Neural cell (in vitro differentiated cells): Measurements from ENCODE around the gene TRIM2.

Experiments used
- EP300 ChIP-seq: fragments of 450-650 bp; conservative IDR thresholded peaks from 2 replicates; pipeline ENCODE4 v1.6.1; 2014; ENCODE audit warnings: antibody characterized with exemption, mild to moderate bottlenecking, moderate library complexity; ENCODE audit not compliant: poor library complexity, severe bottlenecking
- RAD21 ChIP-seq: fragments of 450-650 bp; conservative IDR thresholded peaks from 2 replicates; pipeline ENCODE4 v1.6.1; 2014; ENCODE audit warnings: antibody characterized with exemption, mild to moderate bottlenecking, moderate library complexity
- TF ChIP-seq, protein P1 (sequence below): IDR thresholded peaks from 2 replicates; pipeline ENCODE4 v1.6.1; 2012; ENCODE audit warnings: borderline replicate concordance

DNA sequence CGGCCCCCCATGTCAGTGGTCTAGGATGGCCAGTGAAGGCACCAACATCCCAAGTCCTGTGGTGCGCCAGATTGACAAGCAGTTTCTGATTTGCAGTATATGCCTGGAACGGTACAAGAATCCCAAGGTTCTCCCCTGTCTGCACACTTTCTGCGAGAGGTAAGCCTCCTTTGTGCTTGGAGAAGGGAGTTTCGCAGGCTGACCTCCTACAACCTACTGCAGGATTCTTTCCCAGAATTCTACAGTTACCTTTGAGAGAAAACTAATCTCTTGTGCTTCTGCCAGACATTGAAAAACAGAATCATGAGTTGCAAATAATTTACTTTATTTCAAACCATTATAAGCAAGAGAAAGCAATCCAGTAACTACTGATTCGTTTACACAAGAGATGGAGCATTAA, 66.1 kb downstream of the TRIM2 start:
- TF ChIP-seq, protein P1, sequence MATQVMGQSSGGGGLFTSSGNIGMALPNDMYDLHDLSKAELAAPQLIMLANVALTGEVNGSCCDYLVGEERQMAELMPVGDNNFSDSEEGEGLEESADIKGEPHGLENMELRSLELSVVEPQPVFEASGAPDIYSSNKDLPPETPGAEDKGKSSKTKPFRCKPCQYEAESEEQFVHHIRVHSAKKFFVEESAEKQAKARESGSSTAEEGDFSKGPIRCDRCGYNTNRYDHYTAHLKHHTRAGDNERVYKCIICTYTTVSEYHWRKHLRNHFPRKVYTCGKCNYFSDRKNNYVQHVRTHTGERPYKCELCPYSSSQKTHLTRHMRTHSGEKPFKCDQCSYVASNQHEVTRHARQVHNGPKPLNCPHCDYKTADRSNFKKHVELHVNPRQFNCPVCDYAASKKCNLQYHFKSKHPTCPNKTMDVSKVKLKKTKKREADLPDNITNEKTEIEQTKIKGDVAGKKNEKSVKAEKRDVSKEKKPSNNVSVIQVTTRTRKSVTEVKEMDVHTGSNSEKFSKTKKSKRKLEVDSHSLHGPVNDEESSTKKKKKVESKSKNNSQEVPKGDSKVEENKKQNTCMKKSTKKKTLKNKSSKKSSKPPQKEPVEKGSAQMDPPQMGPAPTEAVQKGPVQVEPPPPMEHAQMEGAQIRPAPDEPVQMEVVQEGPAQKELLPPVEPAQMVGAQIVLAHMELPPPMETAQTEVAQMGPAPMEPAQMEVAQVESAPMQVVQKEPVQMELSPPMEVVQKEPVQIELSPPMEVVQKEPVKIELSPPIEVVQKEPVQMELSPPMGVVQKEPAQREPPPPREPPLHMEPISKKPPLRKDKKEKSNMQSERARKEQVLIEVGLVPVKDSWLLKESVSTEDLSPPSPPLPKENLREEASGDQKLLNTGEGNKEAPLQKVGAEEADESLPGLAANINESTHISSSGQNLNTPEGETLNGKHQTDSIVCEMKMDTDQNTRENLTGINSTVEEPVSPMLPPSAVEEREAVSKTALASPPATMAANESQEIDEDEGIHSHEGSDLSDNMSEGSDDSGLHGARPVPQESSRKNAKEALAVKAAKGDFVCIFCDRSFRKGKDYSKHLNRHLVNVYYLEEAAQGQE = no peak
- TF ChIP-seq RAD21 (no peak), EP300 (no peak)
